Omental fat pad (tissue), 4 donors: ENCODE measurements around the gene FOCAD. TPM values are rescaled to one million over a fixed set of nuclear protein-coding genes. Genes with fewer than 3 reads are reported as not detected.
"Not testable (repeated sequence)": the region's sequence is repeated elsewhere in the genome, so short reads cannot be mapped to it uniquely, and the experiment has no call there.

Experiments
- ATAC-seq: fragments of 150-250 bp; one replicate; pipeline ENCODE4 v1.9.1; 2016; ENCODE audit warnings: mild to moderate bottlenecking, moderate library complexity; ENCODE audit not compliant: low FRiP score
- DNase-seq: peaks from one replicate; pipeline ENCODE4 v3.0.0-alpha.2; 2019; ENCODE audit warnings: low spot score
- CTCF ChIP-seq, 3 donors: fragments of 450-650 bp; IDR thresholded peaks; one replicate each; pipeline ENCODE4 v1.5.1; 2016 to 2017; ENCODE audit warnings: antibody characterized with exemption in 3 of 3, mild to moderate bottlenecking in 3 of 3, moderate library complexity in 2 of 3
- total RNA-seq, 4 donors: library from RNA; depleted of rRNA; stranded (reverse); fragments of >200 nt; gene quantifications; one replicate each; pipeline ENCODE4 v1.1.0, GENCODE V29; 2016

Gene FOCAD
- total RNA-seq, 4 donors from 2014 or later = 19.1 to 57.4 (median 30.9) TPM

DNA sequence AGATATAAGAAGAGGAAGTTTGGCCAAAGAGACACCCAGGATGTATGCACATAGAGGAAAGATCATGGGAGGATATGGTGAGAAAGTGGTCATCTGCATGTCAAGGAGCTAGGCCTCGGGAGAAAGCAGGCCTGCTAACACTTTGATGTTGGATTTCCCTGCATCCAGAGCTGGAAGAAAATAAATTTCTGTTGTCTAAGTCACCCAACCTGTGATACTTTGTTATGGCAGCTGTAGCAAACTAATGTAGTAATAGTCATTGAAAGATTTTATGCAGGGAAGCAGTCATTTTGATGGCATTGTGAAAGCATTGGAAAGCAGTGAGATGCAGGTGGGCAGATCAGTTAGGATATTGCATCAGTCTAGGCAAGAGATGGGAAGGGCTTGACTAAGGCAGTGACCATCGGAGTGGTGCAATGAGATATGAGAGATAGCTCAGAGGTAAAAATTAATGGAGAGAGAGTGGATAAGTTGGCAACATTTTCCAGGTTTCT, 24.5 kb upstream of the FOCAD start:
- no peak for DNase-seq
- no peak for ATAC-seq
- no peak for TF ChIP-seq CTCF (IDR thresholded peaks at IDR 0.05)

DNA sequence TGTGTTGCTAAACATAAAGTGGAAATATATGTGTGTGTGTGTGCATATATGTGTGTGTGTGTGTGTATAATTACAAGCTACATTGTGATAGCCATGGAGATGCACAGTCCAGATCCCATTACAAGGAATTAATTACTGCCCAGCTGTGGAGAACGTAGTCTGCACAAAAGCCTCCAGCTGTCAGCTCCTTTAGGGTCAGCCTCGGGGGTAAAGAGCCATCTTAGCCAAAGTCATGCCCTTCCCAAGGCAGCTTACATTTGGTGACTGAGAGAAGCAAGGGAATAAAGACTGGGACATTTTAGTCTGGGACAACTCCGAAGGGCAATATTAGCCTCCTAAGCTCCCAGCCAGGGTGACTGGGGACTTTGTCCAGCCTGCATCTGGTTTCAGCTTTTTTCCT, 21.9 kb upstream of the FOCAD start:
- no peak for TF ChIP-seq CTCF (IDR thresholded peaks at IDR 0.05)
- ATAC-seq (no peak), DNase-seq (no peak)

GRCh38 chr9:20663133-20663532, 20.9 kb upstream of the FOCAD start:
- DNase-seq (no peak), ATAC-seq (no peak)
- TF ChIP-seq CTCF (IDR thresholded peaks at IDR 0.05) = no peak

DNA sequence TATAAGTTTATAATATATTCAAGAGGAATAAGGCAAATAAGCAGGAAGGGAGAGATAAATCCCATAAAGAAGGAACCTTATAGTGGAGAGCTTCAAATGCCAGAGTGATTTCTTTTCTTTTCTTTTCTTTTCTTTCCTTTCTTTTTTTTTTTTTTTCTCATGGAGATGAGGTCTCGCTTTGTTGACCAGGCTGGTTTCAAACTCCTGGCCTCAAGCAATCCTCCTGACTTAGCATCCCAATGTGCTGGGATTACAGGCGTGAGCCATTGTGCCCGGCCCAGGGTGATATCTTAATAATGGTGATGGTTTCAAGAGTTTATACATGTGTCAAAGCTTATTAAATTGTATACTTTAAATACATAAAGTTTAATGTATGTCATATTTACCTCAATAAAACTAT, 19.6 kb upstream of the FOCAD start:
- no peak for ATAC-seq
- TF ChIP-seq CTCF (IDR thresholded peaks at IDR 0.05) = no peak
- no peak for DNase-seq

- DNase-seq = no peak
- ATAC-seq = no peak
- TF ChIP-seq CTCF (IDR thresholded peaks at IDR 0.05) = no peak
These were observed 13.7 kb upstream of the FOCAD start for GRCh38 chr9:20670395-20670794.

- DNase-seq (no peak), ATAC-seq (no peak)
- no peak for TF ChIP-seq CTCF (IDR thresholded peaks at IDR 0.05)
These were observed 12.4 kb upstream of the FOCAD start for GRCh38 chr9:20671635-20672034.

GRCh38 chr9:20673537-20673936, 10.5 kb upstream of the FOCAD start:
- not testable (repeated sequence) for ATAC-seq, DNase-seq

DNA sequence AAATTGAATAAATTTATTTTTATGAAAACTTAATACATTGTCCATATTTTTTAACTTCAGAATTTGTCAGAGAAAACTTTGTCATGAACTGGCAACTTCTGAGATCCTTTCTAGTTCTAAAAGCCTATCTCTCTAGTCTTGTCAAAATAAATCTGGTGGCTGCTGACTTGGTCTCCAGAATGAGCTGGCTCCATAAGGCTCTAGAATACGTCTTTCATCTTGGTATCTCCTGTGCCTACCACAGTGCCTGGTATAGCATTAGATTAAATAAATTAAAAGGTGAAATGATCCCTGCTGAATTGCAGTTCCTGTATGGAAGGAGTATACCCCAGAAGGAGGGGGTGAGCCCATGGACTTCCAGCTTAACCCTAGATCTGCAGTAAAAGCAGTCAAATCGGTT, 2.6 kb upstream of the FOCAD start:
- no peak for DNase-seq
- no peak for TF ChIP-seq CTCF (IDR thresholded peaks at IDR 0.05)
- ATAC-seq = no peak
